GM12874 (cell line): ENCODE data around the gene ATXN1.

Experiments used
- TF ChIP-seq, protein P1 (sequence below): IDR thresholded peaks from 2 replicates; pipeline ENCODE4 v1.5.1; 2011; ENCODE audit warnings: low read depth, mild to moderate bottlenecking, control low read depth, low read length, moderate library complexity; ENCODE audit not compliant: insufficient read depth

ATXN1 gene

DNA sequence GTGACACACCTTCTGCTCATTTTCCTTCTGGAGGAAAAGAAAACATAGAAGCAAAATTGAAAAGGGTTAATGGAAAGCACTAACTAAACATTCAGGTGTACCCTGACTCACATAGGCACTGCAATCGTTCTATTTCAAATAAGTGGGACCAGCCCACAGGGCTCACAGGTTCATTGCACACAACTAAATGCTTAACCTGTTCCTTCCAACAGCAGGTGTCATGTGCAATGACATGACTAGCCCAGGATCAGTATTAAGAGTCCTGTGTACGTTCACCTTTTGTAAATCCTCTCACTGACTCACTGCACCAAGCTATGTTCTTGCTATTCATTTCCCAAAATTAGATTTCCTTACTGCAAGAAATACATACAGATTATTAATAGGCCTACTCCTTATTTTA lies 371.6 kb downstream of the ATXN1 start:
- TF ChIP-seq, protein P1, sequence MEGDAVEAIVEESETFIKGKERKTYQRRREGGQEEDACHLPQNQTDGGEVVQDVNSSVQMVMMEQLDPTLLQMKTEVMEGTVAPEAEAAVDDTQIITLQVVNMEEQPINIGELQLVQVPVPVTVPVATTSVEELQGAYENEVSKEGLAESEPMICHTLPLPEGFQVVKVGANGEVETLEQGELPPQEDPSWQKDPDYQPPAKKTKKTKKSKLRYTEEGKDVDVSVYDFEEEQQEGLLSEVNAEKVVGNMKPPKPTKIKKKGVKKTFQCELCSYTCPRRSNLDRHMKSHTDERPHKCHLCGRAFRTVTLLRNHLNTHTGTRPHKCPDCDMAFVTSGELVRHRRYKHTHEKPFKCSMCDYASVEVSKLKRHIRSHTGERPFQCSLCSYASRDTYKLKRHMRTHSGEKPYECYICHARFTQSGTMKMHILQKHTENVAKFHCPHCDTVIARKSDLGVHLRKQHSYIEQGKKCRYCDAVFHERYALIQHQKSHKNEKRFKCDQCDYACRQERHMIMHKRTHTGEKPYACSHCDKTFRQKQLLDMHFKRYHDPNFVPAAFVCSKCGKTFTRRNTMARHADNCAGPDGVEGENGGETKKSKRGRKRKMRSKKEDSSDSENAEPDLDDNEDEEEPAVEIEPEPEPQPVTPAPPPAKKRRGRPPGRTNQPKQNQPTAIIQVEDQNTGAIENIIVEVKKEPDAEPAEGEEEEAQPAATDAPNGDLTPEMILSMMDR, result no peak

GRCh38 chr6:16388488-16388887 lies 372.8 kb downstream of the ATXN1 start:
- TF ChIP-seq, protein P1, result no peak

DNA sequence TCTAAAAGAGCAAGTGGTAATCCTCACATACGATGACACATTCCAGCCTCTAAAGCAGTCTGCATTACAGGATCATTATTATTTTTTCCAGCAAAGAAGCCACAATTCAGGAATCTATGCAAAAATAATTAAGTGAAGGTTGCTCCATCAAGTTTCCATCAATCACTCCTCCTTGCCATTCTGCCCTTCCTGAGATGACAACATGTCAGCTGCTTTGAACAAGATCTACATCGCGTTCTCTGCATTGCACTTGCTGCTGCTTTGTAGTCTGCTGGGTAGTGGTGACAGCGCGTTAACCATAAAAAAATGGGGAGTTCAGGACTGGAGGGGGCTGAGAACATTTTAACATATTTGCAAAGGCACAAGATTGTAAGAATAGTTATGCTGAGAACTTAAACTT lies 375.2 kb downstream of the ATXN1 start:
- TF ChIP-seq, protein P1, result no peak

DNA sequence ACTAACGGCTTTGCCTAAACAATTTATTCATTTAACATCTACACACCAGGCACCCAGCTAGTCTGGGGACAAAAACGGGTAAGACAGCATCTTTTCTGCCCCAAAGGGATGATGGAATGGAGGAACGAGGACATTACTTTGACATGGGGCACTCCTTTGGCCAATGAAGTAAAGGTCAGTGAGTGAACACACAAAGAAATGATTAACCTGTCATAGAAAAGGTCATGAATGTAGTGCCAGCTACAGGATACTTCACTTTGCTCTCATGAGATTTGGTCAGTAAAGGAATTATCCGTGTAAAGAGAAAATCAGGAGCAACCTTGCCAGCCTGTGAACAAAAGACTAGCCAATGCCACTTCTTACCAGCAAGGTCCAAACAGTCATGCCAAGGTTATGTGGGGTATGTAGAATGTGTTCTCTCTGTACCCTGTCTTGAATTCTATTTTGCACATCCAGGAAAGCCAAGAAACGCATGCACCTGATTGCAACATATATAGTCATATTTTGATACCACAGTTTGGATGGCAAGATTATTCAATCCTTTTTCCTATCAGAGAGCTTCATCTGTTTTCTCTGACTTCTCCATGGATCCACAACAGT lies 377.6 kb downstream of the ATXN1 start:
- TF ChIP-seq, protein P1, result no peak

DNA sequence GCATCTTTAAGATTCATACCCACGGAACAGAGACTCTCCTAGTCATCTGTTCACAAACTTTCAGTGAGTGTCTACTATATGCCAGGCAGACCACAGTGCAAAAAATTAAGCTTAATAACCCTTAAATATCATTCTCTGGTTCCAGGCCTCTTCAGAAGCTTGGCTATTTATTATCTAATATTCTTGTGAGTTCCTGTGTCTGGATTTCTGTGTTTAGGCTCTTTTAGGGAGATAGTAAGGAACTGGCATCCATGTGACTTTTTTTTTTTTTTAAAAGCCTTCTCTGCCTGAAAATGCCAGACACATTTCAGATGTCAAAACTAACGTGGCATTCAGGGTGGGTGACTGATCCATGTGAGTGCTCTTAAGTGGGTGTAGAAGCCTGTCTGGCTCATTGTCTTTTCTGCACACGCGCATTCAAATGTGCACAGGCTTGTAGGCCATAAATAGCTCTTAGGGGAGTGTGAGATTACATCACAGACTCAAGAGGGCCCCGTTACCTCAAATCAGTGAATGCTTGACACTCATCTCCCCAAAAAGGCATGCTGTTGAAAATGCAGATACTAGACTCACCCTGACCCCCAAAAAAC lies 380.9 kb downstream of the ATXN1 start:
- TF ChIP-seq, protein P1, result no peak

DNA sequence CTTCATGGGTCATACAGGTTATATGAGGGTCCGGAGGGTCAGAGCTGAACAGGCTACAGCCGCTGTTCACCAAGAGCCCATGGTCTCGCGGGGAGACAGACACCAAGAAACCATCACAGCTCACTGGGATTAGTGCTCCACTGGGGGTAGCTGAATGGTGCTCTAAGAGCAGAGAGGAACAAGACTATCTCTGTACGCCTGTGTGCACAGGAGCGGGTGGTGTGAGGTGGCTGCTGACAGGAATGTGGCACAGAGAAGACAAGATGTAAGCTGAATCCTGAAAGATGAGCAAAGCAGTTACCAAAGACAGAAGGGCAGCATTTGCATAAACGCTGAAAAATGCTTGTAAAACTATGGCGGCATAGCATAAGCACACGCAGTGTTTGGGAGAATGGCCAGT lies 383.8 kb downstream of the ATXN1 start:
- TF ChIP-seq, protein P1, result no peak

DNA sequence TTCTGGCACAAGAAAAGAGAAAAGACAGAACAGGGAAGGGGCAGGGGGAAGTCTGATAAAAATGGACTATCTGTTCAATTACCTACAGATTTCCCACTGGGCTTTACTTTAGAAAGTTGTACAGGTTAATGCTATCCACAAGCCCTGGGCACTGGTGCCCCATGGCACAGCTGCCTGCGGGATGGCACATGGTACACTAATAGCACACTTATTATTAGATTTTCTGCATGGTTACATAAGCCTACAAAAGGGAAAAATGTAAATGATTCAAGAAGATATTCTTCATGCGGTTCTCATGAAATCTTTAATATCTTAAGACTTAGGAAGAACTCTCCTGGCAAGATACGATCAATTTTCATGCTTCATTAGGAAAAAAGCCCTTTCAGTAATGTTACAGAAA lies 385.4 kb downstream of the ATXN1 start:
- TF ChIP-seq, protein P1, result no peak
